CD4-positive, alpha-beta T cell (primary cell): ENCODE results near the gene PDCD10. TPM values are rescaled to one million over a fixed set of nuclear protein-coding genes. Genes with fewer than 3 reads are reported as not detected.

Experiments used
- ATAC-seq: fragments of 200-7000 bp; cut with Tn5 transposase; one replicate; pipeline ENCODE4 v1.10.0; 2022; ENCODE audit warnings: mild to moderate bottlenecking; ENCODE audit not compliant: poor library complexity
- CTCF ChIA-PET: fragments of 350-600 bp; sonication (Branson Sonifier 250); formaldehyde crosslinking; loops from one replicate; lab custom pipeline; 2021; ENCODE audit warnings: antibody characterized with exemption, inconsistent platforms; lab: Charles Lee
- POLR2A ChIA-PET: fragments of 350-600 bp; sonication (Branson Sonifier 250); formaldehyde crosslinking; loops from one replicate; lab custom pipeline; 2021; ENCODE audit warnings: antibody characterized with exemption, inconsistent platforms; lab: Charles Lee
- DNase-seq, 14 experiments: peaks; one replicate each; pipeline ENCODE4 v3.0.0-alpha.2; 2013 to 2020; ENCODE audit warnings: mixed read lengths in 2 of 14
- H3K27ac ChIP-seq, 2 donors: one replicate each; pipeline versions ENCODE4 v1.5.1 to v1.7.0; 2013; ENCODE audit warnings: low read length in 2 of 2, low read depth in 1 of 2, mild to moderate bottlenecking in 1 of 2
- H3K27me3 ChIP-seq, 2 experiments: 1 replicate in 1 of 2; 2 replicates in 1 of 2; pipeline versions ENCODE4 v1.6.1 to v1.7.0; 2013; ENCODE audit warnings: low read length in 2 of 2, control low read depth in 1 of 2, mild to moderate bottlenecking in 1 of 2, moderate library complexity in 1 of 2; ENCODE audit not compliant: insufficient read depth in 2 of 2, control insufficient read depth in 1 of 2
- H3K36me3 ChIP-seq: one replicate; pipeline ENCODE4 v1.6.1; 2013; ENCODE audit warnings: low read length, control low read depth; ENCODE audit not compliant: insufficient read depth
- H3K4me1 ChIP-seq: one replicate; pipeline ENCODE4 v1.6.1; 2013; ENCODE audit warnings: low read length, control low read depth; ENCODE audit not compliant: insufficient read depth
- H3K4me3 ChIP-seq: one replicate; pipeline ENCODE4 v1.5.1; 2013; ENCODE audit warnings: mild to moderate bottlenecking, low read length, moderate library complexity
- H3K9me3 ChIP-seq, 2 experiments: 1 replicate in 1 of 2; 2 replicates in 1 of 2; pipeline versions ENCODE4 v1.6.1 to v1.7.0; 2013; ENCODE audit warnings: low read length in 2 of 2, mild to moderate bottlenecking in 2 of 2, control low read depth in 1 of 2, moderate library complexity in 1 of 2; ENCODE audit not compliant: control insufficient read depth in 1 of 2, insufficient read depth in 1 of 2
- H3K27ac Mint-ChIP-seq: one replicate; pipeline ENCODE4 v1.8.0; 2020; ENCODE audit warnings: mixed read lengths
- H3K27me3 Mint-ChIP-seq: one replicate; pipeline ENCODE4 v1.8.0; 2021; ENCODE audit warnings: mixed read lengths
- H3K36me3 Mint-ChIP-seq: one replicate; pipeline ENCODE4 v1.8.0; 2021; ENCODE audit warnings: low read depth, mixed read lengths
- H3K4me1 Mint-ChIP-seq: one replicate; pipeline ENCODE4 v1.8.0; 2021; ENCODE audit warnings: low read depth, mixed read lengths
- H3K4me3 Mint-ChIP-seq: one replicate; pipeline ENCODE4 v1.8.0; 2020; ENCODE audit warnings: mild to moderate bottlenecking, mixed read lengths
- H3K9me3 Mint-ChIP-seq: one replicate; pipeline ENCODE4 v1.8.0; 2020; ENCODE audit warnings: mixed read lengths
- intact Hi-C, 2 experiments: fragments of 100-400 bp; cut with DNase I in 1 of 2; cut with micrococcal nuclease in 1 of 2; formaldehyde crosslinking; loops; one replicate each; pipeline versions ENCODE4 v1.15.1 to v1.9.0; 2023 to 2025; cut with DNase I, micrococcal nuclease
- total RNA-seq, 174 experiments: library from RNA in 2 of 174; stranded (reverse) in 2 of 174; gene quantifications; one replicate each; pipeline ENCODE4 v1.2.3 and lab custom pipeline; 2021 to 2026
- TF ChIP-seq, protein P1 (sequence below): fragments of 200-600 bp; IDR thresholded peaks from one replicate; pipeline ENCODE4 v1.8.0; 2022; ENCODE audit warnings: antibody characterized with exemption, mild to moderate bottlenecking

The PDCD10 gene
- total RNA-seq, 2 experiments from 2014 or later, result 19.0 to 22.8 TPM

DNA sequence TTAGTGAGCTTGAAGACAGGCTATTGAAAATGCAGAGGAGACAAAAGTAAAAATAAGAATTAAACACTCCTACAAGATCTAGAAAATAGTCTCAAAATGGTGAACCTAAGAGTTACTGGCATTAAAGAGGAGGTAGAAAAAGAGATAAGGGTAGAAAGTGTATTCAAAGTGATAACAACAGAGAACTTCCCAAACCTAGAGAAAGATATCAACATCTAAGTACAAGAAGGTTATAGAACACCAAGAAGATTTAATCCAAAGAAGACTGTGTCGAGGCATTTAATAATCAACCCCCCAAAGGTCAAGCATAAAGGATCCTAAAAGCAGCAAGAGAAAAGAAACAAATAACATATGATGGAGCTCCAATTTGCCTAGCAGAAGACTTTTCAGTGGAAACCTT is 23.3 kb downstream of the PDCD10 start:
- intact Hi-C loops, result no loop called here
- Histone ChIP-seq H3K36me3 (peaks cover 41% of the 10 kb centered on the region), H3K4me3 (no peak overlapping the region), H3K27me3 (no peaks in the 10 kb centered on the region), H3K4me1 (peaks cover 10% of the 10 kb centered on the region), H3K27ac (no peak overlapping the region), H3K9me3 (no peaks in the 10 kb centered on the region)
- no peak for DNase-seq
- H3K4me1 Mint-ChIP-seq, result peaks cover 88% of the 10 kb centered on the region
- TF ChIP-seq, protein P1, sequence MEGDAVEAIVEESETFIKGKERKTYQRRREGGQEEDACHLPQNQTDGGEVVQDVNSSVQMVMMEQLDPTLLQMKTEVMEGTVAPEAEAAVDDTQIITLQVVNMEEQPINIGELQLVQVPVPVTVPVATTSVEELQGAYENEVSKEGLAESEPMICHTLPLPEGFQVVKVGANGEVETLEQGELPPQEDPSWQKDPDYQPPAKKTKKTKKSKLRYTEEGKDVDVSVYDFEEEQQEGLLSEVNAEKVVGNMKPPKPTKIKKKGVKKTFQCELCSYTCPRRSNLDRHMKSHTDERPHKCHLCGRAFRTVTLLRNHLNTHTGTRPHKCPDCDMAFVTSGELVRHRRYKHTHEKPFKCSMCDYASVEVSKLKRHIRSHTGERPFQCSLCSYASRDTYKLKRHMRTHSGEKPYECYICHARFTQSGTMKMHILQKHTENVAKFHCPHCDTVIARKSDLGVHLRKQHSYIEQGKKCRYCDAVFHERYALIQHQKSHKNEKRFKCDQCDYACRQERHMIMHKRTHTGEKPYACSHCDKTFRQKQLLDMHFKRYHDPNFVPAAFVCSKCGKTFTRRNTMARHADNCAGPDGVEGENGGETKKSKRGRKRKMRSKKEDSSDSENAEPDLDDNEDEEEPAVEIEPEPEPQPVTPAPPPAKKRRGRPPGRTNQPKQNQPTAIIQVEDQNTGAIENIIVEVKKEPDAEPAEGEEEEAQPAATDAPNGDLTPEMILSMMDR, result no peak
- H3K27me3 Mint-ChIP-seq, result no peaks in the 10 kb centered on the region
- ChIA-PET CTCF (no interaction called here), POLR2A (no interaction called here)
- ATAC-seq, result no peak
- no peaks in the 10 kb centered on the region for H3K9me3 Mint-ChIP-seq
- H3K4me3 Mint-ChIP-seq, result no peak overlapping the region
- H3K27ac Mint-ChIP-seq, result peak overlapping the region; percentile 59
- H3K36me3 Mint-ChIP-seq, result peaks cover 97% of the 10 kb centered on the region

DNA sequence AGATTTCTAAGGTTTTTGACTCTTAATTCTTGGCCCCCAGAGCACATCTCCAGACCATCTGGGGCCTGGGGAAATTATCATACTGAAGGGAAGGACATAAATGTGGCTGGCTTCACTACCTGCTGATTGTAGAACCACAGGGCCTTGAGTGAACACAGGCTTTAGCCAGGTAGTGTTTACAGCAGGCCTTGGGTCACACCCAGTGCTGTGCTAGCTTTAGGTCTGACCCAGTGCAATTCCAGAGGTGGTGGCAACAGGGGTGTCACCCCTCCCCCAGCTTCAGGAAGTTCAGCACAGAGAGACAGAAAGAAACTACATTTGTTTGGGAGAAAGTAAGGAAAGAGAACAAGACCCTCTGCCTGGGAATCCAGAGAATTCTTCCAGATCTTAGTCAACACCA is 24.1 kb downstream of the PDCD10 start:
- H3K36me3 ChIP-seq, result peaks cover 41% of the 10 kb centered on the region
- Mint-ChIP-seq H3K4me1 (peaks cover 88% of the 10 kb centered on the region), H3K36me3 (peaks cover 97% of the 10 kb centered on the region), H3K27ac (peak overlapping the region; percentile 59), H3K27me3 (no peaks in the 10 kb centered on the region), H3K9me3 (no peaks in the 10 kb centered on the region), H3K4me3 (no peak overlapping the region)
- no peak overlapping the region for H3K4me3 ChIP-seq
- no peaks in the 10 kb centered on the region for H3K27me3 ChIP-seq
- ATAC-seq (no peak), DNase-seq (no peak)
- POLR2A ChIA-PET, result no interaction called here
- CTCF ChIA-PET, result no interaction called here
- H3K27ac ChIP-seq, result no peak overlapping the region
- intact Hi-C loops, result no loop called here
- peaks cover 10% of the 10 kb centered on the region for H3K4me1 ChIP-seq
- TF ChIP-seq, protein P1, result no peak
- H3K9me3 ChIP-seq, result no peaks in the 10 kb centered on the region

DNA sequence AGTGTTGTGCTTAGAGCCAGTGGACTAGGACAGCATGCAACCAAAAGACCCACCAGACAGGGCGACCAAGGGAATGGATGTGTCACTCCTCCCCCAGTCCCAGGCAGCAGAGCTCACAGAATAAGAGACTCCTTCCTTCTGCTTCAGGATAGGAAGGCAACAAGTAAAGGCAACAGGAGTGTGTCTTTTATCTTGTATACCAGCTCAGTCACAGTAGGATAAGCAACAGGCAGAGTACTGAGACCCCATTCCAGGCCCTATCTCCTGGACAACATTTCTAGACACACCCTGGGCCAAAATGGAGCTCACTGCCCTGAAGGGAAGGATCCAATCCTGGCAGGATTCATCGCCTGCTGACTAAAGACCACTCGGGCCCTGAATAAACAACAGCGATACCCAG is 25.0 kb downstream of the PDCD10 start:
- H3K36me3 Mint-ChIP-seq, result peaks cover 92% of the 10 kb centered on the region
- POLR2A ChIA-PET, result no interaction called here

More for the DNA sequence above, 25.0 kb downstream of the PDCD10 start:
- Mint-ChIP-seq H3K4me3 (no peak overlapping the region), H3K27me3 (no peaks in the 10 kb centered on the region), H3K27ac (peak overlapping the region; percentile 59), H3K9me3 (no peaks in the 10 kb centered on the region), H3K4me1 (peaks cover 80% of the 10 kb centered on the region)
- Histone ChIP-seq H3K36me3 (peaks cover 48% of the 10 kb centered on the region), H3K27ac (no peak overlapping the region), H3K4me1 (peaks cover 10% of the 10 kb centered on the region), H3K27me3 (no peaks in the 10 kb centered on the region), H3K4me3 (no peak overlapping the region), H3K9me3 (no peaks in the 10 kb centered on the region)
- ATAC-seq, result no peak
- TF ChIP-seq, protein P1, result no peak
- DNase-seq, result no peak
- intact Hi-C loops, result no loop called here
- CTCF ChIA-PET, result no interaction called here
